Stimulated activated naive CD8-positive, alpha-beta T cell treated with anti-CD3 and anti-CD28 coated beads, Interleukin-15, Interleukin-2, amounts not matched to agents 100 U/mL and 50 U/mL, for 24 hours (primary cell): ENCODE data around the gene IAPP.
"Not testable (repeated sequence)": the region's sequence is repeated elsewhere in the genome, so short reads cannot be mapped to it uniquely, and the experiment has no call there.

Experiments used
- ATAC-seq: fragments of 150-1000 bp; cut with Tn5 transposase; one replicate; pipeline ENCODE4 v1.10.0; 2021
- DNase-seq: peaks from one replicate; pipeline ENCODE4 v3.0.0; 2021

The IAPP gene

GRCh38 chr12:21381320-21381719, 8.6 kb downstream of the IAPP start:
- not testable (repeated sequence) for DNase-seq, ATAC-seq

GRCh38 chr12:21384261-21384660, 11.6 kb downstream of the IAPP start:
- ATAC-seq, result no peak
- DNase-seq, result no peak

GRCh38 chr12:21387174-21387573, 14.5 kb downstream of the IAPP start:
- DNase-seq, result no peak
- no peak for ATAC-seq

- DNase-seq (no peak), ATAC-seq (no peak)
Measured at GRCh38 chr12:21392384-21392783, 19.7 kb downstream of the IAPP start.

GRCh38 chr12:21394828-21395626, 22.3 kb downstream of the IAPP start:
- not testable (repeated sequence) for ATAC-seq, DNase-seq

GRCh38 chr12:21413369-21414277, 40.9 kb downstream of the IAPP start:
- no peak for DNase-seq
- no peak for ATAC-seq

- no peak for ATAC-seq
Measured at GRCh38 chr12:21416511-21417121, 43.9 kb downstream of the IAPP start.

GRCh38 chr12:21418398-21418797, 45.7 kb downstream of the IAPP start:
- not testable (repeated sequence) for DNase-seq, ATAC-seq

More at GRCh38 chr12:21416511-21417121, 43.9 kb downstream of the IAPP start:
- DNase-seq, result no peak

- not testable (repeated sequence) for ATAC-seq, DNase-seq
Measured at GRCh38 chr12:21419009-21419699, 46.5 kb downstream of the IAPP start.

GRCh38 chr12:21428241-21428640, 55.5 kb downstream of the IAPP start:
- DNase-seq, result no peak
- no peak for ATAC-seq
